ENCODE results near the gene ZFP57. TPM values are rescaled to one million over a fixed set of nuclear protein-coding genes. Genes with fewer than 3 reads are reported as not detected.

Gene ZFP57
- total and polyA plus RNA-seq, 2 experiments from 2014 or later: not detected

- Histone ChIP-seq H3K36me3 (replicated peaks; ENCODE audit: insufficient read depth, low read depth) (no peaks in the 10 kb centered on the region), H2AFZ (no peak overlapping the region), H3K79me2 (no peaks in the 10 kb centered on the region), H3K9me2 (replicated peaks; ENCODE audit: insufficient read depth) (no peaks in the 10 kb centered on the region), H3K27me3 (peaks cover 41% of the 10 kb centered on the region), H3K4me3 (no peak overlapping the region), H3K27ac (no peak overlapping the region), H3K4me2 (no peak overlapping the region), H3K4me1 (ENCODE audit: insufficient read depth) (no peaks in the 10 kb centered on the region), H3K9me3 (ENCODE audit: low read depth) (no peaks in the 10 kb centered on the region), H4K20me1 (ENCODE audit: insufficient read depth, poor library complexity, severe bottlenecking) (no peaks in the 10 kb centered on the region)
- WGBS (ENCODE audit: low lambda C conversion rate, missing lambda C conversion rate): 72% methylated on average over 4 of the region's 4 CpGs
- DNase-seq (ENCODE audit: low spot score): no peak
- TF ChIP-seq EZH2 (IDR thresholded peaks at IDR 0.05; ENCODE audit: borderline replicate concordance) (no peak), EZH2phosphoT487 (IDR thresholded peaks at IDR 0.05; ENCODE audit: low read depth, severe bottlenecking, unreplicated experiment) (no peak), CTCF (IDR thresholded peaks at IDR 0.05; ENCODE audit: poor library complexity) (no peak)
Observed at GRCh38 chr6:29709188-29709587, 28.2 kb upstream of the ZFP57 start.

GRCh38 chr6:29708432-29709179 lies 27.7 kb upstream of the ZFP57 start:
- 79% methylated on average over 11 of the region's 11 CpGs for WGBS (ENCODE audit: low lambda C conversion rate, missing lambda C conversion rate)

GRCh38 chr6:29705389-29706231 lies 24.7 kb upstream of the ZFP57 start:
- Histone ChIP-seq H3K4me2 (no peak overlapping the region), H3K27ac (no peak overlapping the region), H3K4me3 (no peak overlapping the region), H3K79me2 (no peaks in the 10 kb centered on the region), H3K27me3 (peaks cover 41% of the 10 kb centered on the region), H4K20me1 (ENCODE audit: insufficient read depth, poor library complexity, severe bottlenecking) (no peaks in the 10 kb centered on the region), H2AFZ (no peak overlapping the region), H3K36me3 (replicated peaks; ENCODE audit: insufficient read depth, low read depth) (no peaks in the 10 kb centered on the region), H3K9me2 (replicated peaks; ENCODE audit: insufficient read depth) (no peaks in the 10 kb centered on the region), H3K9me3 (ENCODE audit: low read depth) (no peaks in the 10 kb centered on the region), H3K4me1 (ENCODE audit: insufficient read depth) (no peaks in the 10 kb centered on the region)
- no peak for TF ChIP-seq EZH2phosphoT487 (IDR thresholded peaks at IDR 0.05; ENCODE audit: low read depth, severe bottlenecking, unreplicated experiment)
- TF ChIP-seq CTCF (IDR thresholded peaks at IDR 0.05; ENCODE audit: poor library complexity): peak; percentile 66
- peak; percentile 72 for DNase-seq (ENCODE audit: low spot score)
- WGBS (ENCODE audit: low lambda C conversion rate, missing lambda C conversion rate): 43% methylated on average over 10 of the region's 10 CpGs

More at GRCh38 chr6:29708432-29709179, 27.7 kb upstream of the ZFP57 start:
- H3K4me1 ChIP-seq (ENCODE audit: insufficient read depth): no peaks in the 10 kb centered on the region
- no peaks in the 10 kb centered on the region for H3K36me3 ChIP-seq (replicated peaks; ENCODE audit: insufficient read depth, low read depth)
- H3K27me3 ChIP-seq: peaks cover 41% of the 10 kb centered on the region
- H3K9me2 ChIP-seq (replicated peaks; ENCODE audit: insufficient read depth): no peaks in the 10 kb centered on the region
- no peak overlapping the region for H3K27ac ChIP-seq
- no peak for TF ChIP-seq EZH2phosphoT487 (IDR thresholded peaks at IDR 0.05; ENCODE audit: low read depth, severe bottlenecking, unreplicated experiment)
- no peak for TF ChIP-seq CTCF (IDR thresholded peaks at IDR 0.05; ENCODE audit: poor library complexity)
- TF ChIP-seq EZH2 (IDR thresholded peaks at IDR 0.05; ENCODE audit: borderline replicate concordance): no peak
- no peaks in the 10 kb centered on the region for H4K20me1 ChIP-seq (ENCODE audit: insufficient read depth, poor library complexity, severe bottlenecking)
- H3K9me3 ChIP-seq (ENCODE audit: low read depth): no peaks in the 10 kb centered on the region
- no peak overlapping the region for H2AFZ ChIP-seq
- H3K4me3 ChIP-seq: no peak overlapping the region
- H3K4me2 ChIP-seq: no peak overlapping the region
- no peaks in the 10 kb centered on the region for H3K79me2 ChIP-seq
- no peak for DNase-seq (ENCODE audit: low spot score)
